Vagina (tissue), 2 donors: Measurements from ENCODE around the gene ALDH8A1. TPM values are rescaled to one million over a fixed set of nuclear protein-coding genes. Genes with fewer than 3 reads are reported as not detected.

Source experiments
- DNase-seq, 2 donors: peaks; one replicate each; pipeline ENCODE4 v3.0.0-alpha.2; 2017; ENCODE audit errors: extremely low spot score in 2 of 2
- H3K27ac ChIP-seq: fragments of 200-600 bp; sonication (generic); one replicate; pipeline ENCODE4 v1.5.1; 2019
- H3K27me3 ChIP-seq: fragments of 200-600 bp; sonication (generic); one replicate; pipeline ENCODE4 v1.5.1; 2019
- H3K36me3 ChIP-seq, 2 donors: fragments of 200-600 bp; sonication (generic); one replicate each; pipeline ENCODE4 v1.5.1; 2017 to 2019
- H3K4me1 ChIP-seq: fragments of 200-600 bp; sonication (generic); one replicate; pipeline ENCODE4 v1.5.1; 2019
- H3K4me3 ChIP-seq, 2 donors: fragments of 200-600 bp; sonication (generic); 1 replicate in 1 of 2; 2 replicates in 1 of 2; pipeline ENCODE4 v1.5.1; 2016 to 2019
- H3K9me3 ChIP-seq: fragments of 200-600 bp; sonication (generic); one replicate; pipeline ENCODE4 v1.5.1; 2019
- CTCF ChIP-seq, 3 experiments: fragments of 450-650 bp in 2 of 3; fragments of 200-600 bp in 1 of 3; sonication (generic) in 1 of 3; IDR thresholded peaks; one replicate each; pipeline ENCODE4 v1.5.1; 2017 to 2019; ENCODE audit warnings: antibody characterized with exemption in 3 of 3, mild to moderate bottlenecking in 2 of 3, moderate library complexity in 2 of 3
- POLR2A ChIP-seq, 2 donors: fragments of 450-650 bp; IDR thresholded peaks; one replicate each; pipeline ENCODE4 v1.6.1; 2017; ENCODE audit warnings: antibody characterized with exemption in 2 of 2, mild to moderate bottlenecking in 2 of 2, moderate library complexity in 2 of 2
- POLR2AphosphoS5 ChIP-seq, 2 donors: sonication (generic); formaldehyde crosslinking; IDR thresholded peaks; one replicate each; pipeline ENCODE4 v1.9.0; 2017; ENCODE audit warnings: antibody characterized with exemption in 2 of 2, mild to moderate bottlenecking in 2 of 2, low read depth in 1 of 2; ENCODE audit not compliant: insufficient read depth in 1 of 2
- intact Hi-C: fragments of 100-400 bp; cut with DNase I; formaldehyde crosslinking; loops from one replicate; pipeline ENCODE4 v1.15.1; 2023
- total RNA-seq: library from RNA; depleted of rRNA; stranded (reverse); fragments of >200 nt; gene quantifications from one replicate; pipeline ENCODE4 v1.2.3, GENCODE V29; 2016

Gene ALDH8A1
- total RNA-seq, 1 donor from 2014 or later: not detected

- Histone ChIP-seq H3K4me1 (no peaks in the 10 kb centered on the region), H3K27ac (no peak overlapping the region), H3K4me3 (no peak overlapping the region), H3K27me3 (no peaks in the 10 kb centered on the region), H3K9me3 (no peaks in the 10 kb centered on the region), H3K36me3 (no peaks in the 10 kb centered on the region)
- no peak for DNase-seq
- TF ChIP-seq CTCF (IDR thresholded peaks at IDR 0.05) (no peak), POLR2AphosphoS5 (IDR thresholded peaks at IDR 0.05; ENCODE audit: insufficient read depth in 1 of 2, low read depth in 1 of 2) (no peak), POLR2A (IDR thresholded peaks at IDR 0.05) (no peak)
- intact Hi-C loops: no loop called here
These were observed 28.1 kb downstream of the ALDH8A1 start for GRCh38 chr6:134921721-134922261.

GRCh38 chr6:134921276-134921675, 28.6 kb downstream of the ALDH8A1 start:
- no peak overlapping the region for H3K27ac ChIP-seq
- intact Hi-C loops: no loop called here
- no peaks in the 10 kb centered on the region for H3K27me3 ChIP-seq
- H3K4me1 ChIP-seq: no peaks in the 10 kb centered on the region
- TF ChIP-seq POLR2AphosphoS5 (IDR thresholded peaks at IDR 0.05; ENCODE audit: insufficient read depth in 1 of 2, low read depth in 1 of 2) (no peak), POLR2A (IDR thresholded peaks at IDR 0.05) (no peak), CTCF (IDR thresholded peaks at IDR 0.05) (no peak)
- no peak overlapping the region for H3K4me3 ChIP-seq
- DNase-seq: no peak
- H3K9me3 ChIP-seq: no peaks in the 10 kb centered on the region
- no peaks in the 10 kb centered on the region for H3K36me3 ChIP-seq

GRCh38 chr6:134920422-134920821, 29.5 kb downstream of the ALDH8A1 start:
- intact Hi-C loops: no loop called here
- H3K27ac ChIP-seq: no peak overlapping the region
- H3K27me3 ChIP-seq: no peaks in the 10 kb centered on the region
- TF ChIP-seq POLR2AphosphoS5 (IDR thresholded peaks at IDR 0.05; ENCODE audit: insufficient read depth in 1 of 2, low read depth in 1 of 2): no peak
- TF ChIP-seq POLR2A (IDR thresholded peaks at IDR 0.05): no peak
- no peak for TF ChIP-seq CTCF (IDR thresholded peaks at IDR 0.05)
- H3K4me1 ChIP-seq: no peaks in the 10 kb centered on the region
- H3K36me3 ChIP-seq: no peaks in the 10 kb centered on the region
- no peak overlapping the region for H3K4me3 ChIP-seq
- no peak for DNase-seq
- H3K9me3 ChIP-seq: no peaks in the 10 kb centered on the region

GRCh38 chr6:134918418-134918961, 31.4 kb downstream of the ALDH8A1 start:
- Histone ChIP-seq H3K4me3 (no peak overlapping the region), H3K4me1 (no peaks in the 10 kb centered on the region), H3K27ac (no peak overlapping the region), H3K36me3 (no peaks in the 10 kb centered on the region), H3K9me3 (no peaks in the 10 kb centered on the region), H3K27me3 (no peaks in the 10 kb centered on the region)
- no peak for DNase-seq
- TF ChIP-seq CTCF (IDR thresholded peaks at IDR 0.05) (no peak), POLR2AphosphoS5 (IDR thresholded peaks at IDR 0.05; ENCODE audit: insufficient read depth in 1 of 2, low read depth in 1 of 2) (no peak), POLR2A (IDR thresholded peaks at IDR 0.05) (no peak)
- intact Hi-C loops: no loop called here

- Histone ChIP-seq H3K9me3 (no peaks in the 10 kb centered on the region), H3K27ac (no peak overlapping the region), H3K4me1 (peaks cover 18% of the 10 kb centered on the region), H3K36me3 (no peaks in the 10 kb centered on the region), H3K4me3 (no peak overlapping the region), H3K27me3 (no peaks in the 10 kb centered on the region)
- intact Hi-C loops: no loop called here
- TF ChIP-seq CTCF (IDR thresholded peaks at IDR 0.05) (no peak), POLR2A (IDR thresholded peaks at IDR 0.05) (no peak), POLR2AphosphoS5 (IDR thresholded peaks at IDR 0.05; ENCODE audit: insufficient read depth in 1 of 2, low read depth in 1 of 2) (no peak)
- no peak for DNase-seq
These were observed 38.4 kb downstream of the ALDH8A1 start for GRCh38 chr6:134911547-134911946.
